SW480 (cell line): ENCODE measurements around the gene MMP7.

Experiments
- DNase-seq: peaks from one replicate; pipeline ENCODE4 v3.0.0-alpha.2; 2016; ENCODE audit warnings: low spot score

Gene MMP7, protein sequence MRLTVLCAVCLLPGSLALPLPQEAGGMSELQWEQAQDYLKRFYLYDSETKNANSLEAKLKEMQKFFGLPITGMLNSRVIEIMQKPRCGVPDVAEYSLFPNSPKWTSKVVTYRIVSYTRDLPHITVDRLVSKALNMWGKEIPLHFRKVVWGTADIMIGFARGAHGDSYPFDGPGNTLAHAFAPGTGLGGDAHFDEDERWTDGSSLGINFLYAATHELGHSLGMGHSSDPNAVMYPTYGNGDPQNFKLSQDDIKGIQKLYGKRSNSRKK

GRCh38 chr11:102530558-102530957 lies at the start of gene MMP7:
Gene MMP7 (minus strand): TSS chr11:102530747. CDS start chr11:102530700, 47 bp downstream.
- no peak for DNase-seq

DNA sequence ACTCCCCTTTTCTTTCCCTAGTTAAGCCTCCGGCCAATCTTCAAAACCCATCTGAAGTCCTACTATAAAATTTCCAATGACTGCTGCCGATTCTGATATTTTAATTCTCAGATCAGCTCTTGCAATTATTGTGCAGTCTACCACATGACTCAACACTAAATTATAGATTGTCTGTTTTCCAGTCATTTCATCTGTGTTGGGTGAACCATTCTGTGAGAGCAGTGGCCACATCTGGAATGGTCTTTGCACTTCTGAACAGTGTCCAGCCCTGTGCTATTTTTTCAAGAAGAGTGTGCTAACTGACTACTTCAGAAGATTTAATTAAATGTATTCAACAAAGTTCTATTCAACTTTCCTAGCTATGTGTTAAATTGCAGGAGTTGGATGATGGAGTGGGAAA lies 47.2 kb upstream of the MMP7 start:
- no peak for DNase-seq

DNA sequence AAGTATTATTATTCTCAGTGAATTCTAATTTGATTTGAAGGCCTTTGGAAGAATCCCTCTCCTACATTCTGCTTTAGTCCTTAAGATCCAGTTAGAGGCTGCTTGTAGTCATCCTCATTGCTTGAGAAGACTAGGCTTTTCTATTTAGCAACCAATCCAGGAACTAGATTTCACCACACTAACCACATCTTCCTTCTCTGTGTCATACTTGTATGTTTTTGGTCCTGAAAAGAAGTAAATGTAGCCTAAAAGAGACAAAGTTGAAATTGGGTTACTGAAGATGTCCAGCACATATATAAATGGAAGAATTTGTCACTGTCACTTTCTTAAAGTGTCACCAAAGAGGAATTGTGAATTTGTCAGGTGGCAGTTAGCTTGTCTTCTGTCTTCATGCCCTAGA lies 46.6 kb upstream of the MMP7 start:
- DNase-seq = no peak

GRCh38 chr11:102576350-102576749 lies 45.8 kb upstream of the MMP7 start:
- DNase-seq = no peak

DNA sequence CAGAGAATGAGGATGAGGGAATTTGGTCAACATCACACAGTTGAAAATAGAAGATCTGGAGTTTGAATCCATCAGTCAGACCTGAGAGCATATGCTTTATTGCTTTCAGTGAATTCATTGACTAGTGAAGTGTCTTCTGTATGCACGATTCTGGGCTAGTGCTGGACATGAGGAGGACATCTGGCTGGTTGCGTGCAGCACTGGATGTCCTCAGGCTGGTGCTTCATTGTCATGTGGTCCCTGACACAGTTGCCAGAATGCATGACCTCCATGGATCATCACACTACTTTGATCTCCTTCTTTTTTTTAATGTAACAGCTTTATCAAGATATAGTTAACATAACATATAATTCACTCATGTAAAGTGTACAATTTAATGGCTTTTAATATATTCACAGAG lies 44.5 kb upstream of the MMP7 start:
- no peak for DNase-seq

- peak; percentile 69 for DNase-seq
Measured at GRCh38 chr11:102573851-102574250, 43.3 kb upstream of the MMP7 start.

DNA sequence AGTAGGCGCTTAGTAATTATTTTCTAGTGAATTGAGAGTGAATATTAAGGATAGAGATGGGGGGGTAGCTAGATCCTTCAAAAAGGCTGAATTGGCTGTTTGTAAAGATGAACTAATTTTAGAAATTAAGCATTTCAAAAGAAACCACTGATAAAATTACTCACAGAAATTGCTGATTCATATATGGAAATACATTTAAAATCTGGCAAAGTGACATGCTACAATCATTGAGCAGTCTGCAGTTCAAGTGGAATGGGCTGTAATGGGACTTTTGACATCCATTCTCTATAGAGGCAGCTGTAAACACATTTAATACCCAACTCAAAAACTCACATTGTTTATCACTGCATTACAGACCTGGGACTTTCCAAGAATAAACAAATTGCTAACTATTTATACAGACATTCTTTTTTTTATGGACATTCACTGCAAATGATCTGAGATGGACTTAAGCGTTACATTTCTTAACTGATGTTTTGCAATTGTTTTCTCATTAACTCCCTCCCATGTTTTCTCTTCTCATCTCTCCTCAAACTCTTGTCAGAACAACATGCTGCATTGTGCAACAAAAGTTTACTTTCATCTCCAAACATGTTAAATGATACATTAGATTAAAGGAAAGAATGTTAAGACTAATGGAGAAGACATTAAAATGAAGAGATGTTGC lies 42.1 kb upstream of the MMP7 start:
- no peak for DNase-seq

- DNase-seq = no peak
Measured at GRCh38 chr11:102568851-102569250, 38.3 kb upstream of the MMP7 start.

- no peak for DNase-seq
Measured at GRCh38 chr11:102566112-102566511, 35.6 kb upstream of the MMP7 start.

DNA sequence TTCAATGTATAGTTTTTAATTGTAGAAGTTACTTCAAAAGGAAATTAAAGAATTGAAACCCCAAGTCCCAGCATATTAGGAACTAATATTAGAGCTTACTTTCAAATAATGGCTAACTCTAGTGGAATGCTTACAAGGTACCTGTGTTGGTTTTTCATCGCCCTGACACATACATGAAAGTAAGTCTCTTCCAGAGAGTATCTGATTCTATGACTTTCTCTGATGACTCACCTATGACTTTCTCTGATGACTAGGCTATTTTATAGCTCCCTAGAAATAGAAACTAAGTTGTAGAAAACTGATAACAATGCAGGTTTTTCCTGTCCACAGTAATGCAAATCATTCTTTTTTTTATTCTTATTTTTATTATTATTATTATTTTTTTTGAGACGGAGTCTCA lies 33.6 kb upstream of the MMP7 start:
- DNase-seq = peak; percentile 84

DNA sequence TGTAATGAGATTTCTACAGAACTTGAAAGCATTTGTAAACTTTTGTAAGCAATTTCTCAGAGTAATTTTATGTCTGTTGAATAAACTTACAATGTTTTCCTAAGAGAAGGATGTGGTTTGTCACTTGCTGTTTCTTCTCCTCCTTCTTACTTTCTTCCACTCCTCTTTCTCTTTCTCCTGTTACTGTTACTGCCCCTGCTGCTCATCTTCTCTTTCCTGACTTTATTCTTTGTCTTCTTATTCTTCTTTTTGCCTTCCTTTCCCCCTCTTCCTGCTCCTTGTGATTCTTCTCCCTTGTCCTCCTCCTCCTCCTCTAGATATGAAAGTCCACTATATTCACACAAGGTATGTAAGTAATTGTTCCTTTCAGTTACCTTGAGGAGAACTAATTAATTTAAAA lies 31.1 kb upstream of the MMP7 start:
- DNase-seq = no peak

GRCh38 chr11:102560555-102561011 lies 30.0 kb upstream of the MMP7 start:
- DNase-seq = peak; percentile 38

GRCh38 chr11:102559839-102560238 lies 29.3 kb upstream of the MMP7 start:
- no peak for DNase-seq

DNA sequence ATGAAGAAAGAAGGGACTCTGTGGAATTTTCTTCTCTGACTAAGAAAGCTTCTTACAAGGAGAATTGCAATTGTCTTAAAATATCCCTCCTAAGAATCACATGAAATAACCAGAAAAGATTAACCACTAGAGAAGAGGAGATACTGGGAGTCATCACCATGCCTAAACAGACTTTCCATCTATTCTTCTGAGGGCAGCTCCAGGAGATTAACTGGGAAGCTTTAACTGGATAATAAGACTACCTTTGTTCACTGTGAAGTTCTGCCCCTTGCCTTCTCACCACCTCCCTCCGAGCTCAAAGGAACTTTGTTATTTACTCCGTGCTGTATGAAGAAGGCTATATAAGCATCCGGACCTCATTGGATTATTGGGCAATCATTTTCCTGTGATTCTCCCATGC lies 24.5 kb upstream of the MMP7 start:
- DNase-seq = no peak

DNA sequence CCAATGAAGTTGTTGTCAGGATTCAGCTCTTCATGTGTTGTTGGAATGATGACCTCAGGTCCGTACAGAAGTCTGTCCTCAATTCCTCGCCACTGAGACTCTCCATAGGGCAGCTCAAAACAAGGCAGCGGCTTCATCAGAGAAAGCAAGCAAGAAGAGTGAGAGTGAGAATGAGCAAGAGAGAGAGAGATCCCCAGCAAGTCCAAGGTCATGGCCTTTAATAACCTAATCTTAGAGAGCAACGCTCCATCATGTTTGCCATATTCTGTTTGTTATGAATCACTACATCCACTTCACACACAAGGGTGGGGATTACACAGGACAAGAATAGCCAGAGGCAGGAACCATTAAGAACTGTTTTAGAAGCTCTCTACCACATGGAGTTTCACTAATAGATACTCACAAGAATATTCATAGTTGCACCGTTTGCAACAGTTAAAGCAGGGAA lies 23.3 kb upstream of the MMP7 start:
- no peak for DNase-seq

GRCh38 chr11:102552447-102553194 lies 22.1 kb upstream of the MMP7 start:
- DNase-seq = peak; percentile 85

- peak; percentile 54 for DNase-seq
Measured at GRCh38 chr11:102552020-102552419, 21.5 kb upstream of the MMP7 start.

DNA sequence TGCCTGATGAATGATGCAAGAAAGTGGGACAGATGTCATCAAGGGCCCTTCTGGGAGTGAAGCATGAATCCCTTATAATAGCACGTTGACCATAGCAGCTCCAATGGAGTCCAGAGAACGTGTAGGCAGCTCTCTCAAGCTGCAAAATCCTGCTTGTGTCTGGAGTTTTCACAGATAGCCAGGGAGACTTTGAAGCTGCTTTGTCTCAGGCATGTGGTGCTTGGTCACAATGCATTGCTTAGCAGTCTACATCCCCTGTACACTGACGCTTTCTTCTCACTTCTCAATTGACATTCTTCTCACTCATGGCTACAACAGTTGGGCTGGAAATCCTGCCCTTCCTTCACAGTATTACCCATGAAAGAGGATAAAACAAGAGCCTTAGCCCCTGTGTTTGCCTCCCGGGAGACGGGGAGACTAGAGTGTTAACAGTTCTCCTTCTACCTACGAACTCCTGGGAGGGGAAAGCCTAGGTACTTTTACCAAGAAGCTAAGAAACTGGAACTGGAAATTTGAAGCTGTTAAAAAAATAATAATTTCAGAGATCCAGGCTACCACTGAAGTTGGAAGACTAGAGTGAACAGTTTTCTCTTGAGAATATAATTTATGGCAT lies 20.7 kb upstream of the MMP7 start:
- DNase-seq = peak; percentile 13

DNA sequence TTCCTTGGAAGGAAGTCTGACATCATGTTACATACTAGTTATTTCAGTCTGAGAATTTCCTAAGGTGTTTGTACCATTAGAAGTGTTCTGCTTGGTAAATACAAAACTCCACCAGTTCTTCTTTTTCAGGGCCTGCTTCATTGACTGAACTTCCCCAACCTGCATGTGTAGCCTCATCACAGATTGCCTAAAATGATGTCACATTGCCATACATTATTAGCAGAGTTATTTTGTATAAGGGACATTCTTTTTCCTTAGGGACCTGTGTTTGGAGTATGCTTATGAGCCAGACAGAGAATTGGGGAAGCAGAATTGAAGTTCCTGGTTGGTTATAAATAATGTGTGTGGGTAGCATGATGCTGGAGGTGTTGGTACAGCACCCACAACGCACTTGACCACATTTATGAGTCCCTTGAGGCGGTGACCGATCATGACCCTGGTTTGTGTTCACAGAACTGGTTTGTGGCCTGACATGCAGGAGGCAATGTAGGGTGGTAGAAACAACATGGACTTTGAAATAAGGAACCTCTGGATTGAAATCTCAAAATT lies 16.4 kb upstream of the MMP7 start:
- peak; percentile 52 for DNase-seq

DNA sequence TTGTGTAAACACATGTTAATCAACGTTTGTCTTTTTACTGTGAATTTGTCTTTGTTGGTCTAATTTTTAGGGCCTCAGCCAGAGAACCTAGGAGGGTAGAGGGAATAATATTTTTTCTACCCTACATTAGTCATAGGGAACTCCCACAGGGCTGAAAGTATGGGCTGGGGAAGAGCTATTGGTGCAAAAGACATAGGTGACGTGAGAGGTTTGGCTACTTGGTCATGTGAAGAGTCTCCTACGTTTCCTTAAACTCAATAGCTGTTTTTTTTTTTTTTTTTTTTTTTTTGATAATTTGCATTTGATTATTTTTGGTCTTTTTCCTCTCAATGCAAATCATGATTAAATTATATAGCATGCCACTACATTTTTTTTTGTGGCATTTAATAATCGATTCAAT lies 15.9 kb upstream of the MMP7 start:
- DNase-seq = no peak

DNA sequence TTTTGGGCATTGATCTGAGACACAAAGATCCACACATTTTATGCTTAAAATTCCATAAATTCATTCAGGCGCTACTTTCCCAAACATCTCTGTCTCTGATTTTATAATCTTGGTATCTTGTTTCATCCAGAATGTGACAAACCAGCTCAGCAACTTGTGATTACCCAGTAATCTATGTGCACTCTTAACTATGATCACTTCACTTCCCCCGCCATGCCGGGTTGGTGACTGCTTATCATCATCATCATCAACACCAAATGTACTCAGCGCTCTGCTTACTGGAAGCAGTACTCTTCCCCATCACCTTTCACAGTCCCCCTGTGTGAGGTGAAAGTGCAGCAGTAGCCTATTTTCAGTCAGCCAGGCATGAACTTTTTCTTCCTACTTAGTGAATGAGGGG lies 15.2 kb upstream of the MMP7 start:
- DNase-seq = no peak

GRCh38 chr11:102544594-102544993 lies 14.0 kb upstream of the MMP7 start:
- DNase-seq = no peak
